RWPE2 (cell line): Measurements from ENCODE around the gene CCR4.
A peak's percentile ranks its signal among the peaks of the same experiment; 100 is the strongest.

Source experiments
- ATAC-seq: fragments of 200-7000 bp; cut with Tn5 transposase; 3 replicates; pipeline ENCODE4 v1.9.1; 2021; ENCODE audit warnings: low read depth
- DNase-seq: peaks from one replicate; pipeline ENCODE4 v3.0.0-alpha.2; 2020; ENCODE audit warnings: low spot score
- H3K27ac ChIP-seq: fragments of 450-650 bp; 2 replicates; pipeline ENCODE4 v1.5.1; 2017; ENCODE audit warnings: mild to moderate bottlenecking; ENCODE audit not compliant: poor library complexity, severe bottlenecking
- H3K27me3 ChIP-seq: fragments of 250-450 bp; sonication (Bioruptor Pico); 2 replicates; pipeline ENCODE4 v1.5.1; 2021; ENCODE audit warnings: mild to moderate bottlenecking, moderate library complexity; ENCODE audit not compliant: insufficient read depth, poor library complexity, severe bottlenecking
- H3K36me3 ChIP-seq: fragments of 250-450 bp; sonication (Bioruptor Pico); 2 replicates; pipeline ENCODE4 v1.5.1; 2020; ENCODE audit warnings: low read depth, mild to moderate bottlenecking, moderate library complexity
- H3K4me1 ChIP-seq: fragments of 250-450 bp; sonication (Bioruptor Pico); 2 replicates; pipeline ENCODE4 v1.5.1; 2021; ENCODE audit warnings: mild to moderate bottlenecking, moderate library complexity; ENCODE audit not compliant: insufficient read depth, poor library complexity, severe bottlenecking
- H3K4me3 ChIP-seq: fragments of 250-450 bp; sonication (Bioruptor Pico); 2 replicates; pipeline ENCODE4 v1.5.1; 2021; ENCODE audit warnings: mild to moderate bottlenecking, moderate library complexity; ENCODE audit not compliant: severe bottlenecking
- H3K9me3 ChIP-seq: fragments of 250-450 bp; sonication (Bioruptor Pico); 2 replicates; pipeline ENCODE4 v1.5.1; 2021; ENCODE audit warnings: mild to moderate bottlenecking, moderate library complexity; ENCODE audit not compliant: severe bottlenecking
- TF ChIP-seq, protein P1 (sequence below): fragments of 450-650 bp; IDR thresholded peaks from one replicate; pipeline ENCODE4 v1.5.1; 2017; ENCODE audit warnings: mild to moderate bottlenecking, moderate library complexity; ENCODE audit not compliant: poor library complexity, severe bottlenecking

CCR4 gene

DNA sequence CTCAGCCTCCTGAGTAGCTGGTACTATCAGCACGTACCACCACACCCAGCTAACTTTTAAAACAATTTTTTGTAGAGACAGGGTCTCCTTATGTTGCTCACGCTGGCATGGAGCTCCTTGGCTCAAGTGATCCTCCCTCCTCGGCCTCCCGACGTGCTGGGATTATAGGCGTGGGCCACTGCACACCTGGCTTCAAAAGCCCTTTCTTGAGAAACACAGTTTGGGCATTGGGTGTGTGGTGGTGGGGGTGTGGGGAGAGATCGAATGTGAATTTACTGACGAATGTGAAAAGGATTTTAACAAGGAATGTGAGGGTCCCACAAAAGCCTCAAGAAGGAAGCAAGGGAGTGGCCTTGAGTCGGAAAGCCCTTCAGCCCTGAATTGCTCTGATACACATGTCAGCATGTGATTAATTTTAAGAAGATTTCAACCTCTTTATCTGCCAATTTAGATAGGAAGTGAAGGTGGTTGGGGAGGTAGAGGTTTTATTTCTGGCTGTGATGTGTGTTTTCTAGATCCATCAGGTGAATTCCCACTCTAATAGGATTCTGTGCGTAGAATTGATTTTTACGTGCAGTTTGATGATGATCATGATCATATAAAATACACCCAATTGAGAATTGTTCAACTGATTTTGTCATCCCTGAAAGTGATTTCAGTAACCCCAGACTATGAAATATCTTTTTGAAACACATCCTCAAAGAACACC lies 1.1 kb downstream of the CCR4 start:
- Histone ChIP-seq H3K9me3 (no peaks in the 10 kb centered on the region), H3K27me3 (no peaks in the 10 kb centered on the region), H3K36me3 (no peaks in the 10 kb centered on the region), H3K4me1 (no peaks in the 10 kb centered on the region), H3K4me3 (no peak overlapping the region), H3K27ac (no peak overlapping the region)
- DNase-seq (no peak), ATAC-seq (no peak)
- TF ChIP-seq, protein P1, sequence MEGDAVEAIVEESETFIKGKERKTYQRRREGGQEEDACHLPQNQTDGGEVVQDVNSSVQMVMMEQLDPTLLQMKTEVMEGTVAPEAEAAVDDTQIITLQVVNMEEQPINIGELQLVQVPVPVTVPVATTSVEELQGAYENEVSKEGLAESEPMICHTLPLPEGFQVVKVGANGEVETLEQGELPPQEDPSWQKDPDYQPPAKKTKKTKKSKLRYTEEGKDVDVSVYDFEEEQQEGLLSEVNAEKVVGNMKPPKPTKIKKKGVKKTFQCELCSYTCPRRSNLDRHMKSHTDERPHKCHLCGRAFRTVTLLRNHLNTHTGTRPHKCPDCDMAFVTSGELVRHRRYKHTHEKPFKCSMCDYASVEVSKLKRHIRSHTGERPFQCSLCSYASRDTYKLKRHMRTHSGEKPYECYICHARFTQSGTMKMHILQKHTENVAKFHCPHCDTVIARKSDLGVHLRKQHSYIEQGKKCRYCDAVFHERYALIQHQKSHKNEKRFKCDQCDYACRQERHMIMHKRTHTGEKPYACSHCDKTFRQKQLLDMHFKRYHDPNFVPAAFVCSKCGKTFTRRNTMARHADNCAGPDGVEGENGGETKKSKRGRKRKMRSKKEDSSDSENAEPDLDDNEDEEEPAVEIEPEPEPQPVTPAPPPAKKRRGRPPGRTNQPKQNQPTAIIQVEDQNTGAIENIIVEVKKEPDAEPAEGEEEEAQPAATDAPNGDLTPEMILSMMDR = no peak

DNA sequence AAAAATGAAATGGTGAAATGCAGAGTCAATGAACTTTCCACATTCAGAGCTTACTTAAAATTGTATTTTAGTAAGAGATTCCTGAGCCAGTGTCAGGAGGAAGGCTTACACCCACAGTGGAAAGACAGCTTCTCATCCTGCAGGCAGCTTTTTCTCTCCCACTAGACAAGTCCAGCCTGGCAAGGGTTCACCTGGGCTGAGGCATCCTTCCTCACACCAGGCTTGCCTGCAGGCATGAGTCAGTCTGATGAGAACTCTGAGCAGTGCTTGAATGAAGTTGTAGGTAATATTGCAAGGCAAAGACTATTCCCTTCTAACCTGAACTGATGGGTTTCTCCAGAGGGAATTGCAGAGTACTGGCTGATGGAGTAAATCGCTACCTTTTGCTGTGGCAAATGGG lies 3.1 kb downstream of the CCR4 start:
- H3K4me1 ChIP-seq = peaks cover 10% of the 10 kb centered on the region
- no peaks in the 10 kb centered on the region for H3K9me3 ChIP-seq
- H3K4me3 ChIP-seq = no peak overlapping the region
- peak; percentile 50; the same call in 1 of the 3 replicates for ATAC-seq
- DNase-seq = no peak
- TF ChIP-seq, protein P1 = no peak
- H3K36me3 ChIP-seq = no peaks in the 10 kb centered on the region
- no peaks in the 10 kb centered on the region for H3K27me3 ChIP-seq
- no peak overlapping the region for H3K27ac ChIP-seq

DNA sequence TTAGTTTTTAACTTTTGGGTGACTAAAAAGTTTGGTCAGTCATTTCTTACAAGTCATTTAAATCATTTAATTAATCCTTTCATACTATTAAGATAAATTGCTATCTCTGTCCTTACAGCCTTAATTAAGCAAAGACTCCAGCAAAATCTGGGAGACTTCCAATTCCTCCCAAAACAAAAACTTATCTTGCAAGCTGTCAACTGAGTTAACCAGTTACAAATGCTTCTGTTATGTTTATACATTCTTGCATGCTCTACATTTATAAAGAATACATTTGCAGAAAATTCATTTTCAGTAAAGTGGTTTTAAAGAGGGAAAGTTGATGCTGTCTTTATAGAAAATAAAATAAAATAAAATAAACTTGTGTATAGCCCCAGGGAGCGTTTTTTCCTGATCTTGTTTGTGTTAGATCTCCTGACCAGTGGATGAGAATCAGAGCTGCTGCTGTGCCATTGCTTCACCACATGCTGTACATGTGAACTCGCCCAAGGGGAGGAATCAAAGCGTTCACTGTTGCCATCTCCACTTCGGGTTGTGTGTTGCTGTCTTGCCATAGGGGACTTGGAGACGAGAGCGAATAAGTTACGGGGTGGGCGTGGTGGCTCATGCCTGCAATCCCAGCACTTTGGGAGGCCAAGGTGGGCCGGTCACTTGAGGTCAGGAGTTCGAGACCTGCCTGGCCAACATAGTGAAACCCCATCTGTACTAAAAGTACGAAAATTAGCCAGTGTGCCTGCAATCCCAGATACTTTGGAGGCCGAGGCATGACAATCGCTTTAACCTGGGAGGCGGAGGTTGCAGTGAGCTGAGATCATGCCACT lies 5.5 kb downstream of the CCR4 start:
- ATAC-seq = no peak

DNA sequence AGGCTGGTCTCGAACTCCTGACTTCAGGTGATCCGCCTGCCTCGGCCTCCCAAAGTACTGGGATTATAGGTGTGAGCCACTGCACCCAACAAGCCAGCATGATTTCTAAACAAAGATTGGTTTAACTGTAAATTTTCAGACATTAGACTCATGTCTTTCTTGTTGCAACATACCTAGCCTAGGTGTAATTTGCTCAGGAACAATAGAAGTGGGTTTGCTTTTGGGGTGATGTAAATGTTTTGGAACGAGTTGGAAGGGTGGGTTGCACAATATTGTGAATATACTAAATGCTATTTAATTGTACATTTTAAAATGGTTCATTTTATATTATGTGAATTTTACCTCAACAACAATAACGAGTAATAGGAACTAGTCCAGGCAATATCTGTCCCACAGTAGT lies 7.1 kb downstream of the CCR4 start:
- Histone ChIP-seq H3K4me3 (no peak overlapping the region), H3K27ac (peak overlapping the region; percentile 54), H3K4me1 (peaks cover 10% of the 10 kb centered on the region), H3K36me3 (no peaks in the 10 kb centered on the region), H3K27me3 (no peaks in the 10 kb centered on the region), H3K9me3 (no peaks in the 10 kb centered on the region)
- ATAC-seq = peak; percentile 75
- TF ChIP-seq, protein P1 = no peak
- DNase-seq = no peak

More for the DNA sequence above, 5.5 kb downstream of the CCR4 start:
- H3K27ac ChIP-seq = no peak overlapping the region
- DNase-seq = no peak
- no peaks in the 10 kb centered on the region for H3K36me3 ChIP-seq
- H3K27me3 ChIP-seq = no peaks in the 10 kb centered on the region
- no peak overlapping the region for H3K4me3 ChIP-seq
- TF ChIP-seq, protein P1 = no peak
- no peaks in the 10 kb centered on the region for H3K9me3 ChIP-seq
- H3K4me1 ChIP-seq = peaks cover 10% of the 10 kb centered on the region
